Neural cell (in vitro differentiated cells): ENCODE data around the gene DUSP7. TPM values are rescaled to one million over a fixed set of nuclear protein-coding genes. Genes with fewer than 3 reads are reported as not detected.

Source experiments
- H2AFZ ChIP-seq: fragments of 200-600, 300-800 bp; sonication (generic), shearing (Covaris generic); 2 replicates; pipeline ENCODE4 v1.6.0; 2014; ENCODE audit warnings: low read depth, mild to moderate bottlenecking, antibody characterized with exemption, low read length, moderate library complexity
- H3F3A ChIP-seq: fragments of 200-600 bp; shearing (Covaris generic); 2 replicates; pipeline ENCODE4 v1.6.1; 2016; ENCODE audit warnings: mild to moderate bottlenecking, moderate library complexity, mixed read lengths, antibody characterized with exemption, low read length; ENCODE audit not compliant: insufficient read depth, poor library complexity, severe bottlenecking
- H3K27ac ChIP-seq: fragments of 200-600, 300-800 bp; sonication (generic), shearing (Covaris generic); 2 replicates; pipeline ENCODE4 v1.5.1; 2014; ENCODE audit warnings: mild to moderate bottlenecking, low read length, moderate library complexity
- H3K27me3 ChIP-seq: fragments of 300-800, 200-600 bp; sonication (generic), shearing (Covaris generic); 2 replicates; pipeline ENCODE4 v1.6.0; 2014; ENCODE audit warnings: mild to moderate bottlenecking, low read depth, low read length, moderate library complexity; ENCODE audit not compliant: insufficient read depth
- H3K36me3 ChIP-seq: fragments of 300-800, 200-600 bp; sonication (generic), shearing (Covaris generic); 2 replicates; pipeline ENCODE4 v1.5.1; 2014; ENCODE audit warnings: mild to moderate bottlenecking, antibody characterized with exemption, low read length, moderate library complexity; ENCODE audit not compliant: insufficient read depth
- H3K4me2 ChIP-seq: fragments of 300-800, 200-600 bp; sonication (generic), shearing (Covaris generic); 2 replicates; pipeline ENCODE4 v1.6.0; 2014; ENCODE audit warnings: mild to moderate bottlenecking, low read length
- H3K4me3 ChIP-seq: fragments of 300-800, 200-600 bp; sonication (generic), shearing (Covaris generic); 2 replicates; pipeline ENCODE4 v1.5.1; 2014; ENCODE audit warnings: mild to moderate bottlenecking, low read length, moderate library complexity
- H3K79me2 ChIP-seq: fragments of 200-600 bp; shearing (Covaris generic); replicated peaks from 2 replicates; pipeline ENCODE4 v1.6.0; 2014; ENCODE audit warnings: mild to moderate bottlenecking, low read length, moderate library complexity; ENCODE audit not compliant: insufficient read depth
- H3K9ac ChIP-seq: fragments of 300-800, 200-600 bp; sonication (generic), shearing (Covaris generic); 2 replicates; pipeline ENCODE4 v1.6.1; 2016; ENCODE audit warnings: mild to moderate bottlenecking, low read length, mixed read lengths
- H3K9me2 ChIP-seq: fragments of 200-600 bp; shearing (Covaris generic); 2 replicates; pipeline ENCODE4 v1.6.1; 2016; ENCODE audit warnings: mild to moderate bottlenecking, low read length, mixed read lengths; ENCODE audit not compliant: insufficient read depth
- H3K9me3 ChIP-seq: fragments of 200-600, 300-800 bp; sonication (generic), shearing (Covaris generic); 2 replicates; pipeline ENCODE4 v1.6.1; 2016; ENCODE audit warnings: mild to moderate bottlenecking, mixed run types, low read length, moderate library complexity, mixed read lengths
- H4K20me1 ChIP-seq: fragments of 200-600 bp; shearing (Covaris generic); 2 replicates; pipeline ENCODE4 v1.6.1; 2016; ENCODE audit warnings: mild to moderate bottlenecking, mixed run types; ENCODE audit not compliant: insufficient read depth
- EP300 ChIP-seq: fragments of 450-650 bp; conservative IDR thresholded peaks from 2 replicates; pipeline ENCODE4 v1.6.1; 2014; ENCODE audit warnings: antibody characterized with exemption, mild to moderate bottlenecking, moderate library complexity; ENCODE audit not compliant: poor library complexity, severe bottlenecking
- EZH2 ChIP-seq: fragments of 200-600, 300-800 bp; shearing (Covaris generic), sonication (generic); IDR thresholded peaks from 2 replicates; pipeline ENCODE4 v1.6.1; 2014; ENCODE audit warnings: antibody characterized with exemption, low read length, borderline replicate concordance, mild to moderate bottlenecking; ENCODE audit not compliant: insufficient read depth, poor library complexity, severe bottlenecking
- MXI1 ChIP-seq: fragments of 450-650 bp; conservative IDR thresholded peaks from 2 replicates; pipeline ENCODE4 v1.6.1; 2014; ENCODE audit warnings: antibody characterized with exemption, mild to moderate bottlenecking; ENCODE audit not compliant: poor library complexity, severe bottlenecking
- POLR2AphosphoS5 ChIP-seq: IDR thresholded peaks from 2 replicates; pipeline ENCODE4 v1.6.1; 2012
- RAD21 ChIP-seq: fragments of 450-650 bp; conservative IDR thresholded peaks from 2 replicates; pipeline ENCODE4 v1.6.1; 2014; ENCODE audit warnings: antibody characterized with exemption, mild to moderate bottlenecking, moderate library complexity
- REST ChIP-seq: IDR thresholded peaks from 2 replicates; pipeline ENCODE4 v1.6.1; 2012; ENCODE audit warnings: borderline replicate concordance
- SMC3 ChIP-seq: fragments of 450-650 bp; conservative IDR thresholded peaks from 2 replicates; pipeline ENCODE4 v1.6.1; 2014; ENCODE audit warnings: antibody characterized with exemption, mild to moderate bottlenecking, moderate library complexity; ENCODE audit not compliant: poor library complexity
- TAF1 ChIP-seq: IDR thresholded peaks from 2 replicates; pipeline ENCODE4 v1.6.1; 2012; ENCODE audit warnings: low read depth
- polyA plus RNA-seq: library from polyadenylated mRNA; depleted of rRNA; stranded (reverse); fragments of >200 nt; gene quantifications from 2 replicates; pipeline ENCODE4 v1.2.3, GENCODE V29; 2014
- TF ChIP-seq, protein P1 (sequence below): fragments of 450-650 bp; IDR thresholded peaks from 2 replicates; pipeline ENCODE4 v1.5.1; 2014; ENCODE audit warnings: antibody characterized with exemption, mild to moderate bottlenecking, moderate library complexity; ENCODE audit not compliant: poor library complexity, severe bottlenecking

Gene DUSP7
- polyA plus RNA-seq, 1 donor from 2014 or later, result 8.5 TPM

- H3K4me3 ChIP-seq, result no peak overlapping the region
- no peaks in the 10 kb centered on the region for H4K20me1 ChIP-seq
- no peaks in the 10 kb centered on the region for H3K9me2 ChIP-seq
- no peak overlapping the region for H3K9ac ChIP-seq
- no peaks in the 10 kb centered on the region for H3K36me3 ChIP-seq
- H2AFZ ChIP-seq, result no peak overlapping the region
- no peak overlapping the region for H3K27ac ChIP-seq
- no peak for TF ChIP-seq POLR2AphosphoS5
- H3F3A ChIP-seq, result no peaks in the 10 kb centered on the region
- no peaks in the 10 kb centered on the region for H3K79me2 ChIP-seq
- H3K9me3 ChIP-seq, result no peaks in the 10 kb centered on the region
- H3K4me2 ChIP-seq, result no peak overlapping the region
- no peaks in the 10 kb centered on the region for H3K27me3 ChIP-seq
Observed at GRCh38 chr3:52026041-52026440, 30.3 kb downstream of the DUSP7 start.

DNA sequence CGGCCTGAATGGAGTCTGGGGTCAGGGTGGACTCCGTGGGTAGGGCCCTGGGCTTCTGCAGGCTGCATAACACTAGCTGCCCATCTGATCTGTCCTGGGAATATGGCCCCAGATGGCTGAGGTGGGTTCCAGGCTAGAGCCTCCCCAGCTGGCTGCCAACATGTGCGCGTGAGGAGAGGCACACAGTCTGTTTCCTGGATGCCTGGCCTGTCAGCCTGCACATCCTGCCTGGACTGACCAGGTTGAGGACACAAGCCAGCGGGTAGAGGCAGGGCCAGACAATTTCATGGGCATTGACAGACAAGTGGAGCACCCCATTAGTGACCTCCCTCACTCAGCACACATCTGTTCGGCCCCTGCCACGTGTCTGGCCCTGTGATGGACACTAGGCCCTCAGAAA lies 30.9 kb downstream of the DUSP7 start:
- Histone ChIP-seq H3K36me3 (no peaks in the 10 kb centered on the region), H3K4me2 (no peak overlapping the region), H3K27ac (no peak overlapping the region), H2AFZ (no peak overlapping the region), H3F3A (no peaks in the 10 kb centered on the region), H3K9ac (no peak overlapping the region), H3K9me2 (no peaks in the 10 kb centered on the region), H3K79me2 (no peaks in the 10 kb centered on the region), H3K4me3 (no peak overlapping the region), H3K9me3 (no peaks in the 10 kb centered on the region), H3K27me3 (no peaks in the 10 kb centered on the region), H4K20me1 (no peaks in the 10 kb centered on the region)
- no peak for TF ChIP-seq EZH2
- no peak for TF ChIP-seq SMC3
- no peak for TF ChIP-seq POLR2AphosphoS5
- no peak for TF ChIP-seq EP300
- no peak for TF ChIP-seq REST
- no peak for TF ChIP-seq TAF1
- TF ChIP-seq, protein P1, sequence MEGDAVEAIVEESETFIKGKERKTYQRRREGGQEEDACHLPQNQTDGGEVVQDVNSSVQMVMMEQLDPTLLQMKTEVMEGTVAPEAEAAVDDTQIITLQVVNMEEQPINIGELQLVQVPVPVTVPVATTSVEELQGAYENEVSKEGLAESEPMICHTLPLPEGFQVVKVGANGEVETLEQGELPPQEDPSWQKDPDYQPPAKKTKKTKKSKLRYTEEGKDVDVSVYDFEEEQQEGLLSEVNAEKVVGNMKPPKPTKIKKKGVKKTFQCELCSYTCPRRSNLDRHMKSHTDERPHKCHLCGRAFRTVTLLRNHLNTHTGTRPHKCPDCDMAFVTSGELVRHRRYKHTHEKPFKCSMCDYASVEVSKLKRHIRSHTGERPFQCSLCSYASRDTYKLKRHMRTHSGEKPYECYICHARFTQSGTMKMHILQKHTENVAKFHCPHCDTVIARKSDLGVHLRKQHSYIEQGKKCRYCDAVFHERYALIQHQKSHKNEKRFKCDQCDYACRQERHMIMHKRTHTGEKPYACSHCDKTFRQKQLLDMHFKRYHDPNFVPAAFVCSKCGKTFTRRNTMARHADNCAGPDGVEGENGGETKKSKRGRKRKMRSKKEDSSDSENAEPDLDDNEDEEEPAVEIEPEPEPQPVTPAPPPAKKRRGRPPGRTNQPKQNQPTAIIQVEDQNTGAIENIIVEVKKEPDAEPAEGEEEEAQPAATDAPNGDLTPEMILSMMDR, result no peak
- no peak for TF ChIP-seq RAD21
- TF ChIP-seq MXI1, result no peak
